Liver (tissue), 9 donors: Measurements from ENCODE around the gene RASA1. TPM values are rescaled to one million over a fixed set of nuclear protein-coding genes. Genes with fewer than 3 reads are reported as not detected.

Experiments
- DNase-seq: peaks from one replicate; pipeline ENCODE4 v3.0.0-alpha.2; 2017; ENCODE audit warnings: low spot score
- H3K27ac ChIP-seq, 2 donors: one replicate each; pipeline ENCODE4 v1.7.0; 2013; ENCODE audit warnings: inconsistent platforms in 2 of 2, low read length in 2 of 2, control low read depth in 1 of 2, low read depth in 1 of 2, mild to moderate bottlenecking in 1 of 2
- H3K27me3 ChIP-seq, 4 donors: one replicate each; pipeline versions ENCODE4 v1.6.1 to v1.7.0; 2013; ENCODE audit warnings: low read length in 3 of 4, inconsistent platforms in 1 of 4, mild to moderate bottlenecking in 1 of 4, moderate library complexity in 1 of 4; ENCODE audit not compliant: control insufficient read depth in 4 of 4, insufficient read depth in 4 of 4
- H3K36me3 ChIP-seq, 4 donors: one replicate each; pipeline versions ENCODE4 v1.6.1 to v1.7.0; 2013; ENCODE audit warnings: low read length in 3 of 4, mild to moderate bottlenecking in 3 of 4, low read depth in 1 of 4, moderate library complexity in 1 of 4; ENCODE audit not compliant: control insufficient read depth in 4 of 4, insufficient read depth in 3 of 4
- H3K4me1 ChIP-seq, 4 donors: one replicate each; pipeline versions ENCODE4 v1.6.1 to v1.7.0; 2013; ENCODE audit warnings: low read length in 3 of 4, mild to moderate bottlenecking in 3 of 4, moderate library complexity in 1 of 4; ENCODE audit not compliant: control insufficient read depth in 4 of 4, insufficient read depth in 4 of 4
- H3K4me3 ChIP-seq, 3 donors: one replicate each; pipeline versions ENCODE4 v1.6.1 to v1.7.0; 2013; ENCODE audit warnings: low read length in 3 of 3, control low read depth in 1 of 3, low read depth in 1 of 3, mild to moderate bottlenecking in 1 of 3
- H3K9ac ChIP-seq, 2 donors: one replicate each; pipeline ENCODE4 v1.7.0; 2013; ENCODE audit warnings: low read length in 2 of 2, mild to moderate bottlenecking in 2 of 2, moderate library complexity in 2 of 2, control low read depth in 1 of 2, low read depth in 1 of 2
- H3K9me3 ChIP-seq, 4 donors: one replicate each; pipeline versions ENCODE4 v1.6.1 to v1.7.0; 2013; ENCODE audit warnings: low read length in 3 of 4; ENCODE audit not compliant: control insufficient read depth in 4 of 4
- ATF3 ChIP-seq: IDR thresholded peaks from 2 replicates; pipeline ENCODE4 v1.6.1; 2016; ENCODE audit warnings: antibody characterized with exemption
- CTCF ChIP-seq: fragments of 150-350 bp; IDR thresholded peaks from 2 replicates; pipeline ENCODE4 v1.5.1; 2017; ENCODE audit warnings: improper control_type of control experiment, low read depth, low read length; ENCODE audit not compliant: missing input control
- EGR1 ChIP-seq, 2 donors: IDR thresholded peaks; 2 replicates each; pipeline ENCODE4 v1.6.1; 2016 to 2018; ENCODE audit warnings: antibody characterized with exemption in 2 of 2, low read depth in 2 of 2
- FOXA1 ChIP-seq: IDR thresholded peaks from 2 replicates; pipeline ENCODE4 v1.6.1; 2016; ENCODE audit warnings: antibody characterized with exemption
- FOXA2 ChIP-seq: IDR thresholded peaks from 2 replicates; pipeline ENCODE4 v1.6.1; 2016; ENCODE audit warnings: antibody characterized with exemption
- GABPA ChIP-seq, 2 donors: IDR thresholded peaks in 1 of 2; conservative IDR thresholded peaks in 1 of 2; 2 replicates each; pipeline ENCODE4 v1.6.1; 2016; ENCODE audit warnings: antibody characterized with exemption in 2 of 2, mild to moderate bottlenecking in 1 of 2, moderate library complexity in 1 of 2
- HNF4A ChIP-seq, 2 donors: conservative IDR thresholded peaks; 2 replicates each; pipeline ENCODE4 v1.6.1; 2016; ENCODE audit warnings: antibody characterized with exemption in 2 of 2, mild to moderate bottlenecking in 2 of 2
- HNF4G ChIP-seq: IDR thresholded peaks from 2 replicates; pipeline ENCODE4 v1.6.1; 2016; ENCODE audit warnings: antibody characterized with exemption
- JUND ChIP-seq, 2 donors: IDR thresholded peaks; 2 replicates each; pipeline ENCODE4 v1.6.1; 2016; ENCODE audit warnings: antibody characterized with exemption in 2 of 2
- MAX ChIP-seq: IDR thresholded peaks from 2 replicates; pipeline ENCODE4 v1.6.1; 2016; ENCODE audit warnings: antibody characterized with exemption
- NR2F2 ChIP-seq: IDR thresholded peaks from 2 replicates; pipeline ENCODE4 v1.6.1; 2016; ENCODE audit warnings: antibody characterized with exemption
- RAD21 ChIP-seq, 2 donors: IDR thresholded peaks; 2 replicates each; pipeline ENCODE4 v1.6.1; 2016; ENCODE audit warnings: antibody characterized with exemption in 2 of 2, mild to moderate bottlenecking in 2 of 2
- RXRA ChIP-seq, 2 donors: IDR thresholded peaks; 2 replicates each; pipeline ENCODE4 v1.6.1; 2017 to 2018; ENCODE audit warnings: antibody characterized with exemption in 2 of 2, mild to moderate bottlenecking in 1 of 2
- SP1 ChIP-seq: IDR thresholded peaks from 2 replicates; pipeline ENCODE4 v1.6.1; 2018; ENCODE audit warnings: antibody characterized with exemption, mild to moderate bottlenecking
- TAF1 ChIP-seq: conservative IDR thresholded peaks from 2 replicates; pipeline ENCODE4 v1.6.1; 2016; ENCODE audit warnings: antibody characterized with exemption, mild to moderate bottlenecking
- YY1 ChIP-seq: IDR thresholded peaks from 2 replicates; pipeline ENCODE4 v1.6.1; 2016; ENCODE audit warnings: antibody characterized with exemption, mild to moderate bottlenecking
- WGBS: extraction: QIAGEN DNeasy Blood & Tissue Kit; methylation state at CpG from one replicate; pipeline ENCODE4 v1.1.7; 2013; 5-methylcytosine and 5-hydroxymethylcytosine counted together
- polyA plus RNA-seq, 2 donors: library from polyadenylated mRNA; stranded (reverse) in 1 of 2; unstranded in 1 of 2; fragments of 200-250 nt in 1 of 2; fragments of >200 nt in 1 of 2; fragmentation: Nextera tagmentation in 1 of 2; extraction: Ambion mirVana in 1 of 2; gene quantifications; one replicate each; pipeline versions ENCODE4 v1.2.1 to v1.2.3, GENCODE V29; 2013 to 2015
- total RNA-seq, 2 donors: library from RNA; depleted of rRNA; stranded (reverse); fragments of >200 nt; gene quantifications; one replicate each; pipeline ENCODE4 v1.2.3, GENCODE V29; 2014
- TF ChIP-seq, protein P1 (sequence below): IDR thresholded peaks from 2 replicates; pipeline ENCODE4 v1.6.1; 2016; ENCODE audit warnings: antibody characterized with exemption, mild to moderate bottlenecking
- TF ChIP-seq, protein P2 (sequence below): IDR thresholded peaks from 2 replicates; pipeline ENCODE4 v1.6.1; 2016; ENCODE audit warnings: antibody characterized with exemption
- donor health status: healthy.
- donor health status: healthy.
- donor health status: healthy.
- donor health status: healthy.
- donor health status: healthy.

Gene RASA1
- total and polyA plus RNA-seq, 4 donors, result 3.7 to 18.1 (median 7.0) TPM

DNA sequence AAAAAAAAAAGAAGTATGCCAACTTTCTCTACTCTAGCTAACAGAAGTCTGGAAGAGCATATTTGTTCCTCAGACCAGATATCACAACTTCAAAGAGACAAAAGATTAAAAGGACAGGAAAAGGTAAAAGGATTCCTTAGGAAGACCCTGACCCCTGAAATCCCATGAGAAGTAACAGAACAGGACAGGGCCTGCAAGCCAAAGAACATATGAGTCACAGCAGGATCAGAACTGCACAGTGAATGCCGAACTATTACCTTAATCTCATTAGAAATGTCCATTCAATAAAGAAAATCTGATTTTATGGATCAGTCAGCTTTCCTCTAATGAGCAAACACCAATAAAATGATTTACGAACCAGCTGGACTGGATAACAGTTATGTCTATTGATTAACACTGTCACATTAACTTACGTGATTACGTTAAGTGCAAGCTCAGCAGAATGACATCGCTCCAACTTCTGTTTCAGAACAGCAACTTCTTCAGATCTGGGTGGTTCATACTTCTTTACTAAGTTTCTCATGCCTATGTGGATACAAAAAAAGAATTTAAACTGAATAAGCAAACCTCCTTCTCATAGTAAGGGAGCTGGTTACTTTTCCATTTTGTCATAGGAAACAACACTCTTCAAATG, 131.4 kb downstream of the RASA1 start:
- Histone ChIP-seq H3K4me1 (peaks cover 3 to 30% (median 17%) of the 10 kb centered on the region in 4 donors), H3K27ac (no peak overlapping the region), H3K4me3 (no peak overlapping the region), H3K9ac (no peak overlapping the region), H3K9me3 (no peaks in the 10 kb centered on the region), H3K27me3 (no peaks in the 10 kb centered on the region), H3K36me3 (peaks cover 0 to 56% (median 22%) of the 10 kb centered on the region in 4 donors)
- TF ChIP-seq JUND (IDR thresholded peaks at IDR 0.05) (no peak), YY1 (no peak), EGR1 (IDR thresholded peaks at IDR 0.05; ENCODE audit: low read depth in 2 of 2) (no peak), GABPA (IDR thresholded peaks at IDR 0.05 in 1 of 2, conservative IDR thresholded peaks at IDR 0.05 in 1 of 2) (no peak), RAD21 (IDR thresholded peaks at IDR 0.05) (no peak), HNF4G (no peak), HNF4A (conservative IDR thresholded peaks at IDR 0.05) (no peak), RXRA (IDR thresholded peaks at IDR 0.05) (no peak), NR2F2 (no peak), FOXA2 (no peak), MAX (no peak), TAF1 (no peak), FOXA1 (no peak), ATF3 (no peak), CTCF (no peak), SP1 (no peak)
- TF ChIP-seq, protein P1, sequence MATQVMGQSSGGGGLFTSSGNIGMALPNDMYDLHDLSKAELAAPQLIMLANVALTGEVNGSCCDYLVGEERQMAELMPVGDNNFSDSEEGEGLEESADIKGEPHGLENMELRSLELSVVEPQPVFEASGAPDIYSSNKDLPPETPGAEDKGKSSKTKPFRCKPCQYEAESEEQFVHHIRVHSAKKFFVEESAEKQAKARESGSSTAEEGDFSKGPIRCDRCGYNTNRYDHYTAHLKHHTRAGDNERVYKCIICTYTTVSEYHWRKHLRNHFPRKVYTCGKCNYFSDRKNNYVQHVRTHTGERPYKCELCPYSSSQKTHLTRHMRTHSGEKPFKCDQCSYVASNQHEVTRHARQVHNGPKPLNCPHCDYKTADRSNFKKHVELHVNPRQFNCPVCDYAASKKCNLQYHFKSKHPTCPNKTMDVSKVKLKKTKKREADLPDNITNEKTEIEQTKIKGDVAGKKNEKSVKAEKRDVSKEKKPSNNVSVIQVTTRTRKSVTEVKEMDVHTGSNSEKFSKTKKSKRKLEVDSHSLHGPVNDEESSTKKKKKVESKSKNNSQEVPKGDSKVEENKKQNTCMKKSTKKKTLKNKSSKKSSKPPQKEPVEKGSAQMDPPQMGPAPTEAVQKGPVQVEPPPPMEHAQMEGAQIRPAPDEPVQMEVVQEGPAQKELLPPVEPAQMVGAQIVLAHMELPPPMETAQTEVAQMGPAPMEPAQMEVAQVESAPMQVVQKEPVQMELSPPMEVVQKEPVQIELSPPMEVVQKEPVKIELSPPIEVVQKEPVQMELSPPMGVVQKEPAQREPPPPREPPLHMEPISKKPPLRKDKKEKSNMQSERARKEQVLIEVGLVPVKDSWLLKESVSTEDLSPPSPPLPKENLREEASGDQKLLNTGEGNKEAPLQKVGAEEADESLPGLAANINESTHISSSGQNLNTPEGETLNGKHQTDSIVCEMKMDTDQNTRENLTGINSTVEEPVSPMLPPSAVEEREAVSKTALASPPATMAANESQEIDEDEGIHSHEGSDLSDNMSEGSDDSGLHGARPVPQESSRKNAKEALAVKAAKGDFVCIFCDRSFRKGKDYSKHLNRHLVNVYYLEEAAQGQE, result no peak
- TF ChIP-seq, protein P2, sequence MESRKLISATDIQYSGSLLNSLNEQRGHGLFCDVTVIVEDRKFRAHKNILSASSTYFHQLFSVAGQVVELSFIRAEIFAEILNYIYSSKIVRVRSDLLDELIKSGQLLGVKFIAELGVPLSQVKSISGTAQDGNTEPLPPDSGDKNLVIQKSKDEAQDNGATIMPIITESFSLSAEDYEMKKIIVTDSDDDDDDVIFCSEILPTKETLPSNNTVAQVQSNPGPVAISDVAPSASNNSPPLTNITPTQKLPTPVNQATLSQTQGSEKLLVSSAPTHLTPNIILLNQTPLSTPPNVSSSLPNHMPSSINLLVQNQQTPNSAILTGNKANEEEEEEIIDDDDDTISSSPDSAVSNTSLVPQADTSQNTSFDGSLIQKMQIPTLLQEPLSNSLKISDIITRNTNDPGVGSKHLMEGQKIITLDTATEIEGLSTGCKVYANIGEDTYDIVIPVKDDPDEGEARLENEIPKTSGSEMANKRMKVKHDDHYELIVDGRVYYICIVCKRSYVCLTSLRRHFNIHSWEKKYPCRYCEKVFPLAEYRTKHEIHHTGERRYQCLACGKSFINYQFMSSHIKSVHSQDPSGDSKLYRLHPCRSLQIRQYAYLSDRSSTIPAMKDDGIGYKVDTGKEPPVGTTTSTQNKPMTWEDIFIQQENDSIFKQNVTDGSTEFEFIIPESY, result no peak
- 51% methylated on average over 5 of the region's 5 CpGs for WGBS
- no peak for DNase-seq
